ENCODE results near the gene MYO5A.
"Not testable (repeated sequence)": the region's sequence is repeated elsewhere in the genome, so short reads cannot be mapped to it uniquely, and the experiment has no call there.

The MYO5A gene

GRCh38 chr15:52459701-52460100 lies 69.0 kb downstream of the MYO5A start:
- not testable (repeated sequence) for DNase-seq

GRCh38 chr15:52459265-52459664 lies 69.4 kb downstream of the MYO5A start:
- not testable (repeated sequence) for DNase-seq

GRCh38 chr15:52448011-52448890 lies 80.4 kb downstream of the MYO5A start:
- no peak for DNase-seq

- DNase-seq: no peak
These were observed 82.7 kb downstream of the MYO5A start for GRCh38 chr15:52445954-52446353.

GRCh38 chr15:52445553-52445952 lies 83.1 kb downstream of the MYO5A start:
- DNase-seq: no peak

DNA sequence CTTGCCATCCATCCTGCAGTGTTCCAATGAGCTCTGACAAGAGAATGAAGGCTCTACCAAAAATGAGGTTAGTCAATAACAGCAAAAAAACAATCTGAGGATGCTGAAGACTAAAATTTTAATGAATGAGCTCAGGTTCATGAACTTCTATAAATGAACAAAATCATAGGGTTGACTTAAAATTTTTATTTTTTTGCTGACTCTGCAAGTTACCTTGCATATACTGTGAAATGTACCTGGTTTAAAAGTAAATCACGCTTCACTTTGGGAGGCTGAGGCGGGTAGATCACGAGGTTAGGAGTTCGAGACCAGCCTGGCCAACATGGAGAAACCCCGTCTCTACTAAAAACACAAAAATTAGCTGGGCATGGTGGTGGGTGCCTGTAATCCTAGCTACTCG lies 85.5 kb downstream of the MYO5A start:
- not testable (repeated sequence) for DNase-seq

DNA sequence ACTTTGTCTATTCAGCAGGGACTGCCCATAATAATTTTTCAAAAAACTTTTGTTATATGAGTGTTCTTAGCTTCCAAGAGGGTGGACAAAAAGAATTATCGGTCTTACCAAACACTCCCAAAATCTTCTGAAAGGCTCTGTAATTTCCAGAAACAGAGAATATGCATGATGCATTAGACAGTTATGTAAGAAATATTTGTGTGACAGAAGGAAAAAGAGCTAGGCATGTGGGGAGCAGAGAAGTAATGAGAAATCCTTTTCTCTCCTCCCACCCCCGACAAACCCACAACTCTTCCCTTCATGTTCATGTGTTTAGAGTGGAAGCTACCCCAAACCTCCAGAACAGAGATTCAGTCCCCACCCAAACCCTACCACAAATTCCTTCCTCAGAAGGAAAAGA lies 86.8 kb downstream of the MYO5A start:
- DNase-seq: no peak

DNA sequence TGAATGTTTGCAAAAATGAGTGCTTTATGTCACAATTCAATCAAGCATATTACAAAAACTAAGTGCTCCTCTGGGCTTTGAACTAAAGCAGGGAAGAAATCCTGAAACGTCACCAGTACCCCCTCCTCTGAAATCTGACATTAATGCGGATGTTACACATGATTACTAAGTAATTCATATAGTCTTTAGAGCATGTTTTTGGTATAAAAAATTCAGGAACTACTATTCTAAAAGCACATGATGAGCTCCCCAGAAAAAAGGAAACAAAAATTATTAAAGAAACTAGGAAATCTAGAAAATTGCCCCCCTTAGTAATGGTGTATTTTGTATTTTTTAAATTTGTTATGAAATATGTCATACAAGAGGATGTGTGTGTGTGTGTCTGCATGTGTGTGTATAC lies 87.7 kb downstream of the MYO5A start:
- no peak for DNase-seq

DNA sequence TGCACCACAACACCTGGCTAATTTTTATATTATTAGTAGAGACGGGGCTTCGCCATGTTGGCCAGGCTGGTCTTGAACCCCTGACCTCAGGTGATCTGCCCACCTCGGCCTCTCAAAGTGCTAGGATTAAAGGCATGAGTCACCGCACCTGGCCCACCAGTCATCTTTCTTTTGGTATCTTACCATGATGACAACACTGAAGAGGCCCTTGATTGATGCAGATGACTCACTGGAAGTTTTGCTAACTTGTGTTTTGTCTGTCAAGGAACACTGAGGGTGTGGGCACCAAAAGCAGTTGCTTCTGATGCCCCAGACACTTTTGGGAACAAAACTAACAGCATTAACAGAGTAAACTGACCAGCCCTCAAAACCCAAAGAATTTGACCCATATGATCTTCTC lies 88.3 kb downstream of the MYO5A start:
- no peak for DNase-seq

DNA sequence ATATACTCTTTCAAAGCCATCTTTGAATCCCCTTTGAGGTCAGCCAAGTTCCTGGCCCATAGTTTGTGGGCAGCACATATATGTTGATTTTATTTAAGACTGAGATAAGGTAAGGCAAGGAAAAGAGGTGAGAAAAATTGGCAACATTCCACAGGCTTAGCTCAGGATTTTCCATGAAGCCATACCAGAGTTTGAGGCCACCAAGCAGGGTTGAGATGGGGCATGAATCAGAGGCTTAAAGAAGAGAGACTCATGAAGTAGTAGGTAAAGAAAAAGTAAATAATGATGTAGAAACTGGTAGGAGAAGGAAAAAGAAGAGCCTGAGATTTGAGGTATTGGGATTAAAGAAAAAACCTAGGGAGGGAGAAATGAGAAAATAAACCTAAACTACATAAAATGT lies 89.2 kb downstream of the MYO5A start:
- DNase-seq: no peak

DNA sequence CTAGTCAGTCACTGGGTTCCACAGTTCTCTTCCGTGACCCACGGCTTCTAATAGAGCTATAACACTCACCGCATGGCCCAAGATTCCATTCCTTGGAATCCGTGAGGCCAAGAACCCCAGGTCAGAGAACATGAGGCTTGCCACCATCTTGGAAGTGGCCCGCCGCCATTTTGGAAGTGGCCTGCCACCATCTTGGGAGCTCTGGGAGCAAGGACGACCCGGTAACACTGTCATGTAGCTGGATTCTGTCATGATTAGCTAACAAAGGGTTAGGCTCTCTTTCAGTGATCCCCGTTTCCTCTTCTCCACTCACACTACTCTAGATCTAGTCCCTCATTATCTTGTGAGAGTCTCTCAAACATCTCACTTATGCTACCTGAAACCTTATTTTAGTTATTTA lies 89.6 kb downstream of the MYO5A start:
- not testable (repeated sequence) for DNase-seq

GRCh38 chr15:52438047-52438446 lies 90.6 kb downstream of the MYO5A start:
- DNase-seq: no peak

GRCh38 chr15:52437646-52438045 lies 91.0 kb downstream of the MYO5A start:
- no peak for DNase-seq

- no peak for DNase-seq
These were observed 91.7 kb downstream of the MYO5A start for GRCh38 chr15:52436981-52437380.

DNA sequence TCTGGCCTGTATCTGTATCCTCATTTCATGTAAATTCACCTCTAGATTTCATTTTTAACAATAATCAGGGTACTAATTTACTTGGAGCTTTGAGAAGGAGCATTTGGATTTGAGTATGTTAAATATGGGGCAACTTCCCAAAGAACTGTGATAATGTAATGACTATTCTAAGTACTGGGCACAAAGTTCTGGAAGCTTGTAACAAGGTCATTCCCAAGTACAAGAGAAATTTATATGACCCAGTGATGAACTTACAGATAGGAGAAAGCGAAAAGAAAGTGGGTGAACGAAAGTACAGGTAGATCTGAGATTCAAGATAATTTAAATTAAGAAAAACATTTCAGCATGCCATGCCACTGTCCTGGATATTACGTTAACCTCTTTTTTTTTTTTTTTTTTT lies 93.8 kb downstream of the MYO5A start:
- no peak for DNase-seq

- DNase-seq: no peak
These were observed 100.4 kb downstream of the MYO5A start for GRCh38 chr15:52428297-52428696.

- no peak for DNase-seq
These were observed 100.9 kb downstream of the MYO5A start for GRCh38 chr15:52427804-52428203.

GRCh38 chr15:52424856-52425431 lies 103.7 kb downstream of the MYO5A start:
- no peak for DNase-seq

- DNase-seq: no peak
These were observed 104.8 kb downstream of the MYO5A start for GRCh38 chr15:52423852-52424251.

GRCh38 chr15:52422001-52422400 lies 106.7 kb downstream of the MYO5A start:
- no peak for DNase-seq

DNA sequence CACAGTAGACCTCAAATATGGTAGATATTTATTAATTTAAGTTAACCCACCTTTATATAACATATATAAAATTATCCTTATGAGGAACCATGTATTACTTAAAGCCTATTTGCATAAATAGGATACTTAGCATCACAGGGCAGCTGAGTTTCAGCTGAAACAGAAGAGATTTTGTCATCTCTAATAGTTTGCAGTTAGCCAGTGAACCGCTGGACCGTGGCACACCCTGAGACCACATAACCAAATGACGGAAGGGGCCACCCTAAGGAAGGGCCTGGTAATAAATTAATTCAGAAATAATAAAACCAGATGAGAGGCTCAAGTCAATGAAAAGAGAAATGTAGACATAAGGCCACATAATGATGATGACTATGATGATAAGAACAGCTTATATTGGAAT lies 107.7 kb downstream of the MYO5A start:
- DNase-seq: no peak

- no peak for DNase-seq
These were observed 109.2 kb downstream of the MYO5A start for GRCh38 chr15:52419494-52419893.

DNA sequence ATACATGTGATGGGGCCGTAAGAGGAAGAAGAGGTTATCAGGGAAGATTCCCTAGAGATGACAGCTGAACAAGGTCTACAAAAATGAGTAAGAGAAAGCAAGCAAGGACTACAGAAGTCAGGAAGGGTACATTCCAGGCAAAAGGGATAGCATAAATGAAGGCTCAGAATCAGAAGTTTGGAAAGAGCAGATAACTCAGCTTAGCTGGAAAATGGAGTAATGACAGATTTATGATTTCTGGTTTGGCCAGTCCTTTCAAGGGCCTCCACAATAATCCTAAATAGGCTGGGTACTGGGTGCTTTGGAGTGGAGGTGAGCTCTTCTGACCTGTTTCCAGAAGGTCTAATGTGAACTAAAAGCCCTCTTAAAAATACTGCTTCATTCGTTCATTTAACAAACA lies 110.7 kb downstream of the MYO5A start:
- DNase-seq: no peak

GRCh38 chr15:52417521-52417920 lies 111.2 kb downstream of the MYO5A start:
- no peak for DNase-seq

- DNase-seq: not testable (repeated sequence)
These were observed 112.1 kb downstream of the MYO5A start for GRCh38 chr15:52416566-52416965.

Measured in effector CD8-positive, alpha-beta T cell (primary cell).